Neuronal stem cell (in vitro differentiated cells): ENCODE data around the gene CNST.
"Not testable (repeated sequence)": the region's sequence is repeated elsewhere in the genome, so short reads cannot be mapped to it uniquely, and the experiment has no call there.

Experiments
- DNase-seq: peaks from one replicate; pipeline ENCODE4 v3.0.0-alpha.2; 2013; ENCODE audit warnings: low spot score
- H2AFZ ChIP-seq: one replicate; pipeline ENCODE4 v1.6.1; 2013; ENCODE audit warnings: mild to moderate bottlenecking, low read length, inconsistent platforms
- H2AK5ac ChIP-seq: 2 replicates; pipeline ENCODE4 v1.6.1; 2013; ENCODE audit warnings: low read depth, mild to moderate bottlenecking, inconsistent platforms, low read length, moderate library complexity, mixed read lengths
- H2BK120ac ChIP-seq: 2 replicates; pipeline ENCODE4 v1.6.1; 2013; ENCODE audit warnings: low read depth, mild to moderate bottlenecking, inconsistent platforms, low read length, moderate library complexity, mixed read lengths
- H2BK12ac ChIP-seq: one replicate; pipeline ENCODE4 v1.6.1; 2013; ENCODE audit warnings: low read length, inconsistent platforms
- H2BK15ac ChIP-seq: 2 replicates; pipeline ENCODE4 v1.6.1; 2013; ENCODE audit warnings: mild to moderate bottlenecking, low read length, inconsistent platforms, mixed read lengths
- H2BK5ac ChIP-seq: one replicate; pipeline ENCODE4 v1.6.1; 2013; ENCODE audit warnings: inconsistent platforms, mild to moderate bottlenecking, low read length, moderate library complexity
- H3K14ac ChIP-seq: one replicate; pipeline ENCODE4 v1.6.1; 2013; ENCODE audit warnings: low read length, inconsistent platforms
- H3K18ac ChIP-seq: 2 replicates; pipeline ENCODE4 v1.6.1; 2013; ENCODE audit warnings: low read length, inconsistent platforms
- H3K23ac ChIP-seq: 2 replicates; pipeline ENCODE4 v1.6.1; 2013; ENCODE audit warnings: low read depth, mild to moderate bottlenecking, mixed read lengths, low read length, inconsistent platforms; ENCODE audit not compliant: poor library complexity
- H3K27ac ChIP-seq: replicated peaks from 3 replicates; pipeline ENCODE4 v1.5.1; 2013; ENCODE audit warnings: low read length, inconsistent platforms
- H3K27me3 ChIP-seq, 3 experiments: 2 replicates each; pipeline ENCODE4 v1.6.1; 2013; ENCODE audit warnings: low read length in 3 of 3, mild to moderate bottlenecking in 2 of 3, inconsistent platforms in 1 of 3, low read depth in 1 of 3, mixed read lengths in 1 of 3, moderate library complexity in 1 of 3; ENCODE audit not compliant: control insufficient read depth in 3 of 3, insufficient read depth in 3 of 3
- H3K36me3 ChIP-seq, 2 donors: replicated peaks in 1 of 2; 2 replicates each; pipeline ENCODE4 v1.6.1; 2013; ENCODE audit warnings: low read length in 2 of 2; ENCODE audit not compliant: control insufficient read depth in 2 of 2, insufficient read depth in 2 of 2
- H3K4ac ChIP-seq: 2 replicates; pipeline ENCODE4 v1.6.1; 2013; ENCODE audit warnings: inconsistent platforms, mild to moderate bottlenecking, low read length, moderate library complexity
- H3K4me1 ChIP-seq, 2 donors: 1 replicate in 1 of 2; 2 replicates in 1 of 2; pipeline ENCODE4 v1.6.1; 2013; ENCODE audit warnings: low read length in 2 of 2, low read depth in 1 of 2; ENCODE audit not compliant: control insufficient read depth in 2 of 2, insufficient read depth in 1 of 2
- H3K4me2 ChIP-seq: one replicate; pipeline ENCODE4 v1.6.1; 2013; ENCODE audit warnings: mild to moderate bottlenecking, low read length, inconsistent platforms; ENCODE audit not compliant: insufficient read depth, poor library complexity, severe bottlenecking
- H3K4me3 ChIP-seq, 2 donors: 2 replicates each; pipeline ENCODE4 v1.5.1; 2013; ENCODE audit warnings: low read length in 2 of 2, mild to moderate bottlenecking in 2 of 2, inconsistent platforms in 1 of 2, moderate library complexity in 1 of 2
- H3K79me1 ChIP-seq: one replicate; pipeline ENCODE4 v1.6.1; 2013; ENCODE audit warnings: low read depth, mild to moderate bottlenecking, inconsistent platforms, low read length, moderate library complexity
- H3K9ac ChIP-seq: one replicate; pipeline ENCODE4 v1.6.1; 2013; ENCODE audit warnings: mild to moderate bottlenecking, low read depth, low read length, inconsistent platforms; ENCODE audit not compliant: poor library complexity
- H3K9me3 ChIP-seq, 2 donors: replicated peaks in 1 of 2; 2 replicates each; pipeline versions ENCODE3 to v1.6.1; 2013; ENCODE audit warnings: low read length in 2 of 2, mild to moderate bottlenecking in 2 of 2, inconsistent platforms in 1 of 2, low read depth in 1 of 2, mixed read lengths in 1 of 2, moderate library complexity in 1 of 2; ENCODE audit not compliant: control insufficient read depth in 2 of 2, insufficient read depth in 1 of 2
- H4K8ac ChIP-seq: one replicate; pipeline ENCODE4 v1.6.1; 2013; ENCODE audit warnings: low read depth, mild to moderate bottlenecking, inconsistent platforms, low read length, moderate library complexity
- H4K91ac ChIP-seq: one replicate; pipeline ENCODE4 v1.6.1; 2013; ENCODE audit warnings: low read length, low read depth, mild to moderate bottlenecking, inconsistent platforms; ENCODE audit not compliant: poor library complexity
- WGBS, 2 donors: extraction: QIAGEN DNeasy Blood & Tissue Kit; methylation state at CpG; one replicate each; pipeline ENCODE4 v1.1.7; 2013; ENCODE audit warnings: missing lambda C conversion rate in 2 of 2, mixed read lengths in 1 of 2; ENCODE audit not compliant: insufficient read length in 2 of 2, insufficient replicate concordance in 1 of 2; ENCODE audit errors: extremely low coverage in 2 of 2; 5-methylcytosine and 5-hydroxymethylcytosine counted together

CNST gene

DNA sequence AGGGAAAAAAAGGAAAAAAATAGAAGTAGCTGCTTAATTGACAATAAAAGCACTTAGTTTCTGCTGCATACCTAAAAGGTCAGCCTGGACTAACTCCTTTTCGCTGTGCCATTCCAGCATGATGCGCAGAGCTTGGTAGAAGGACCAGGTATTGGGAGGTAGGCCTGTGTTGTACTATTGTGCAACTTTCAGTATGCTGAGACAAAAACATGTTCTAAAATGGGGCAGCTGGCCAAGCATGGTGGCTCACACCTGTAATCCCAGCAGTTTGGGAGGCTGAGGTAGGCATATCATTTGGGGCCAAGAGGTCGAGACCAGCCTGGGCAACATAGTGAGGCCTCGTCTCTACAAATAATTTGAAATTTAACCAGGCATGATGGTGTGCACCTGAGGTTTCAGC lies 142.9 kb downstream of the CNST start:
- H3K79me1 ChIP-seq: no peaks in the 10 kb centered on the region
- DNase-seq: no peak
- no peak overlapping the region for H2BK120ac ChIP-seq
- H3K36me3 ChIP-seq: no peaks in the 10 kb centered on the region
- H2BK5ac ChIP-seq: no peak overlapping the region
- no peak overlapping the region for H2BK15ac ChIP-seq
- H3K4me3 ChIP-seq: no peak overlapping the region
- no peak overlapping the region for H2AFZ ChIP-seq
- no peaks in the 10 kb centered on the region for H3K4me1 ChIP-seq
- H3K4ac ChIP-seq: no peak overlapping the region
- H2BK12ac ChIP-seq: no peak overlapping the region
- H3K27me3 ChIP-seq: peaks cover 0 to under 1% (median 0%) of the 10 kb centered on the region in 3 experiments
- H3K9ac ChIP-seq: no peak overlapping the region
- H3K18ac ChIP-seq: no peak overlapping the region
- H3K14ac ChIP-seq: no peak overlapping the region
- no peak overlapping the region for H3K27ac ChIP-seq
- H4K91ac ChIP-seq: no peak overlapping the region
- no peak overlapping the region for H4K8ac ChIP-seq
- H2AK5ac ChIP-seq: no peak overlapping the region
- H3K4me2 ChIP-seq: no peak overlapping the region
- no CpG with 5 or more reads among the region's 4 CpGs for WGBS, 2 donors
- no peak overlapping the region for H3K23ac ChIP-seq
- peaks cover 0 to 2% of the 10 kb centered on the region in 2 donors for H3K9me3 ChIP-seq

DNA sequence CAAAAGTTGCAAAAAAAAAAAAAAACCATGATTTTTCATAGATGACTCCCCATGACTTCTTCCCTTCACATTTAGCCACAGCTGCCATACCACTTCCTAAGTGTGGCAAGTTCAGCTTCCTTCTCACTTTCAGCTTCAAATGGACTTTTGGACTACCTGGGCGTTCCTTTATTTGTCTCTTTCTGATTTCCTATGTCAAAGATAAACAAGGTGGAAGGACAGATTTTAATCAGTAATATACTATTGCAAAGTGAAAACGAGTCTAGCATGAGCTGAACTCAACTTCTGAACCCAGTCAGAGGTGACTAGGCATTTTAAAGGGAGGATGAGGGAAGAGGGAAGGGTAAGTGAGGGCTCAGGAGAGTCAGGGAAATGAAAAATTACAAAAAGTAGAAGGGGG lies 143.6 kb downstream of the CNST start:
- H2BK12ac ChIP-seq: no peak overlapping the region
- H3K27ac ChIP-seq: no peak overlapping the region
- no peak for DNase-seq

DNA sequence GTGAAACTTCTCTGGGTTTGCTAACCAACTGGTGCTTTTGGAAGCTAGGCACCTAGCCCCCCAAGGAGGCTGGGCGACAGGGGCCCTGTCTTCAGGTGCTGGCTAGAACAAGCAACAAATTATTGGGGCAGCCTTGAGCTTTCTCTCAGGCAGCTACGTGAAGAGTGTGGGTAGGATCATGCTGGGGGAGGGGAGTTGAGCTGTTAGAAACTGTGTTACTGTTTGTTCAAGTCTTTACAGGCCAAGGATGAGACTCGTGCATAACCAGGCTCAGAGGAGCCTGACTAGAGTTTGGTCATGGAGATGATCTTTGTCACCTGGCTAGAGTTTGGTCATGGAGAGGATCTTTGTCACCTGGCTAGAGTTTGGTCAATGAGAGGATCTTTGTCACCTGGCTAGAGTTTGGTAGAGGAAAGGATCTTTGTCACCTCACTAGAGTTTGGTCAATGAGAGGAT lies 145.3 kb downstream of the CNST start:
- H3K9me3 ChIP-seq: peaks cover 0 to 2% of the 10 kb centered on the region in 2 donors
- no peak overlapping the region for H3K18ac ChIP-seq
- H3K9ac ChIP-seq: no peak overlapping the region
- no peaks in the 10 kb centered on the region for H3K4me1 ChIP-seq
- H3K4me3 ChIP-seq: no peak overlapping the region
- no peak overlapping the region for H3K4ac ChIP-seq
- H4K91ac ChIP-seq: no peak overlapping the region
- no peak overlapping the region for H3K27ac ChIP-seq
- no peaks in the 10 kb centered on the region for H3K36me3 ChIP-seq
- no peak overlapping the region for H3K4me2 ChIP-seq
- no peak overlapping the region for H2BK5ac ChIP-seq
- no peaks in the 10 kb centered on the region for H3K79me1 ChIP-seq
- WGBS, 2 donors: no CpG with 5 or more reads among the region's 3 CpGs
- no peaks in the 10 kb centered on the region for H3K27me3 ChIP-seq
- DNase-seq: no peak
- no peak overlapping the region for H4K8ac ChIP-seq
- no peak overlapping the region for H3K14ac ChIP-seq
- H2BK120ac ChIP-seq: no peak overlapping the region
- no peak overlapping the region for H2AFZ ChIP-seq
- no peak overlapping the region for H2AK5ac ChIP-seq
- H2BK12ac ChIP-seq: no peak overlapping the region
- H3K23ac ChIP-seq: no peak overlapping the region
- no peak overlapping the region for H2BK15ac ChIP-seq

More for the DNA sequence above, 143.6 kb downstream of the CNST start:
- no peaks in the 10 kb centered on the region for H3K36me3 ChIP-seq
- no peaks in the 10 kb centered on the region for H3K79me1 ChIP-seq
- no peak overlapping the region for H3K18ac ChIP-seq
- H3K14ac ChIP-seq: no peak overlapping the region
- H2AFZ ChIP-seq: no peak overlapping the region
- no peaks in the 10 kb centered on the region for H3K27me3 ChIP-seq
- H3K9me3 ChIP-seq: peaks cover 0 to 2% of the 10 kb centered on the region in 2 donors
- no peak overlapping the region for H3K4me3 ChIP-seq
- H3K9ac ChIP-seq: no peak overlapping the region
- no CpG with 5 or more reads among the region's 2 CpGs for WGBS, 2 donors
- no peak overlapping the region for H2BK120ac ChIP-seq
- H3K4me1 ChIP-seq: no peaks in the 10 kb centered on the region
- H3K23ac ChIP-seq: no peak overlapping the region
- no peak overlapping the region for H3K4ac ChIP-seq
- H2AK5ac ChIP-seq: no peak overlapping the region
- H4K91ac ChIP-seq: no peak overlapping the region
- H2BK15ac ChIP-seq: no peak overlapping the region
- no peak overlapping the region for H4K8ac ChIP-seq
- no peak overlapping the region for H3K4me2 ChIP-seq
- no peak overlapping the region for H2BK5ac ChIP-seq

DNA sequence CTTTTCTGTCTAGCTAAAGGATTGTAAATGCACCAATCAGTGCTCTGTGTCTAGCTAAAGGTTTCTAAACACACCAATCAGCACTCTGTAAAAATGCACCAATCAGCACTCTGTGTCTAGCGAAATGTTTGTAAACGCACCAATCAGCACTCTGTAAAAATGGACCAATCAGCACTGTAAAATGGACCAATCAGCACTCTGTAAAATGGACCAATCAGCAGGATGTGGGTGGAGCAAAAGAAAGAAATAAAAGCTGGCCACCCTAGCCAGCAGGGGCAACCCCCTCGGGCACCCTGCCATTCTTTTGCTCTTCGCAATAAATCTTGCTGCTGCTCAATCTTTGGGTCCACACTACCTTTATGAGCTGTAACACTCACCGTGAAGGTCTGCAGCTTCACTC lies 146.2 kb downstream of the CNST start:
- H2BK120ac ChIP-seq, H3K9ac ChIP-seq, H3K27me3 ChIP-seq, H2AFZ ChIP-seq, DNase-seq, H3K4ac ChIP-seq, H3K4me1 ChIP-seq, H3K27ac ChIP-seq, H2BK15ac ChIP-seq, H3K14ac ChIP-seq, H4K91ac ChIP-seq, H3K18ac ChIP-seq, H2BK5ac ChIP-seq, H3K23ac ChIP-seq, H4K8ac ChIP-seq, H3K79me1 ChIP-seq, H3K36me3 ChIP-seq, H3K9me3 ChIP-seq, H2AK5ac ChIP-seq, H2BK12ac ChIP-seq, H3K4me2 ChIP-seq, H3K4me3 ChIP-seq: not testable (repeated sequence)
- WGBS, 2 donors: no CpG with 5 or more reads among the region's 5 CpGs
